ENCODE results near the gene SLC28A1. TPM values are rescaled to one million over a fixed set of nuclear protein-coding genes. Genes with fewer than 3 reads are reported as not detected.

Gene SLC28A1
- total and polyA plus RNA-seq, 2 experiments from 2014 or later: 2.5 to 3.0 TPM

DNA sequence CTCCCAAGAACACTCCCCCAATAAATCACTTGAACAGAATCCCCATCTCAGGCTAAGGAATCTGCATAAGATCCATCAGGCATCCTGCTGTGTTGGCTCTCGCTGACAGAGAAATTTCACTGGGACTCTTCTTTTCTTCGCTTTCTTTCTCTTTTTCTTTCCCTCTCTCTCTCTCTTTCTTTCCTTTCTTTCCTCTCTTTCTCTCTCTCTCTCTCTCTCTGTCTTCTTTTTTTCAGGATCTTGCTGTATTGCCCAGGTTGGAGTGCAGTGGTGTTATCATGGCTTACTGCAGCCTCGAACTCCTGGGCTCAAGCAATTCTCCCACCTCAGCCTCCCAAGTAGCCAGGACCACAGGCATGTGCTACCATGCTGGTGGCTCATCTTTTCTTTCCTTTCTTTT, 4.5 kb upstream of the SLC28A1 start:
- H3K27me3 ChIP-seq: no peaks in the 10 kb centered on the region
- no peaks in the 10 kb centered on the region for H3K36me3 ChIP-seq (replicated peaks; ENCODE audit: insufficient read depth, low read depth)
- no peak overlapping the region for H2AFZ ChIP-seq
- DNase-seq (ENCODE audit: low spot score): no peak
- H3K79me2 ChIP-seq: no peaks in the 10 kb centered on the region
- no peak for TF ChIP-seq CTCF (IDR thresholded peaks at IDR 0.05; ENCODE audit: poor library complexity)
- no peak for TF ChIP-seq EZH2 (IDR thresholded peaks at IDR 0.05; ENCODE audit: borderline replicate concordance)
- TF ChIP-seq EZH2phosphoT487 (IDR thresholded peaks at IDR 0.05; ENCODE audit: low read depth, severe bottlenecking, unreplicated experiment): no peak
- no peak overlapping the region for H3K4me3 ChIP-seq
- no peaks in the 10 kb centered on the region for H3K9me2 ChIP-seq (replicated peaks; ENCODE audit: insufficient read depth)
- peaks cover 11% of the 10 kb centered on the region for H3K4me1 ChIP-seq (ENCODE audit: insufficient read depth)
- H3K4me2 ChIP-seq: no peak overlapping the region
- 81% methylated on average over 3 of the region's 3 CpGs for WGBS (ENCODE audit: low lambda C conversion rate, missing lambda C conversion rate)
- H4K20me1 ChIP-seq (ENCODE audit: insufficient read depth, poor library complexity, severe bottlenecking): no peaks in the 10 kb centered on the region
- no peak overlapping the region for H3K27ac ChIP-seq
- H3K9me3 ChIP-seq (ENCODE audit: low read depth): no peaks in the 10 kb centered on the region

- TF ChIP-seq CTCF (IDR thresholded peaks at IDR 0.05; ENCODE audit: poor library complexity): no peak
- TF ChIP-seq EZH2phosphoT487 (IDR thresholded peaks at IDR 0.05; ENCODE audit: low read depth, severe bottlenecking, unreplicated experiment): no peak
- no peak for TF ChIP-seq EZH2 (IDR thresholded peaks at IDR 0.05; ENCODE audit: borderline replicate concordance)
- Histone ChIP-seq H3K4me1 (ENCODE audit: insufficient read depth) (peaks cover 11% of the 10 kb centered on the region), H3K27me3 (no peaks in the 10 kb centered on the region), H3K4me3 (no peak overlapping the region), H3K9me2 (replicated peaks; ENCODE audit: insufficient read depth) (no peaks in the 10 kb centered on the region), H3K9me3 (ENCODE audit: low read depth) (no peaks in the 10 kb centered on the region), H3K27ac (no peak overlapping the region), H3K79me2 (no peaks in the 10 kb centered on the region), H4K20me1 (ENCODE audit: insufficient read depth, poor library complexity, severe bottlenecking) (no peaks in the 10 kb centered on the region), H2AFZ (no peak overlapping the region), H3K36me3 (replicated peaks; ENCODE audit: insufficient read depth, low read depth) (no peaks in the 10 kb centered on the region), H3K4me2 (no peak overlapping the region)
- WGBS (ENCODE audit: low lambda C conversion rate, missing lambda C conversion rate): 92% methylated on average over 8 of the region's 8 CpGs
- no peak for DNase-seq (ENCODE audit: low spot score)
Observed at GRCh38 chr15:84880822-84881519, 3.5 kb upstream of the SLC28A1 start.

DNA sequence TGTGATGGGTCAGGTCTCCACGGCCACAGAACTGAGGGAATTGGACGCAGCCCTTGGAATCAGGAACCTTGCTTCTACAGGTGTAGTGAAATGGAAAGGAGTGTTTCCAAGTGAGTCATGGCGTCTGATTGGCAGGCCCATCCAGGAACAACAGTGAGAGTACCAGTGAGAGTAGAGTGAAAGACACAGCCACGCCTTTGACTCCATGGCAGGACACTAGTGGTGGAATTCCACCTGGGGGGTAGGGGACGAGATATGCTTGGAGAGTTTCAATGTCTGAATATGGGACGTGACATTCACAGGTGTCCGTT, 3.0 kb upstream of the SLC28A1 start:
- TF ChIP-seq CTCF (IDR thresholded peaks at IDR 0.05; ENCODE audit: poor library complexity): no peak
- no peak for TF ChIP-seq EZH2phosphoT487 (IDR thresholded peaks at IDR 0.05; ENCODE audit: low read depth, severe bottlenecking, unreplicated experiment)
- TF ChIP-seq EZH2 (IDR thresholded peaks at IDR 0.05; ENCODE audit: borderline replicate concordance): no peak
- Histone ChIP-seq H3K9me3 (ENCODE audit: low read depth) (no peaks in the 10 kb centered on the region), H3K4me1 (ENCODE audit: insufficient read depth) (peaks cover 11% of the 10 kb centered on the region), H3K27ac (no peak overlapping the region), H3K4me2 (no peak overlapping the region), H3K9me2 (replicated peaks; ENCODE audit: insufficient read depth) (no peaks in the 10 kb centered on the region), H3K79me2 (no peaks in the 10 kb centered on the region), H4K20me1 (ENCODE audit: insufficient read depth, poor library complexity, severe bottlenecking) (no peaks in the 10 kb centered on the region), H2AFZ (no peak overlapping the region), H3K4me3 (no peak overlapping the region), H3K36me3 (replicated peaks; ENCODE audit: insufficient read depth, low read depth) (no peaks in the 10 kb centered on the region), H3K27me3 (no peaks in the 10 kb centered on the region)
- 92% methylated on average over 7 of the region's 7 CpGs for WGBS (ENCODE audit: low lambda C conversion rate, missing lambda C conversion rate)
- DNase-seq (ENCODE audit: low spot score): no peak

Data from hepatocyte (in vitro differentiated cells).